ENCODE results near the gene EHBP1L1. TPM values are rescaled to one million over a fixed set of nuclear protein-coding genes. Genes with fewer than 3 reads are reported as not detected.

EHBP1L1 gene
- total and polyA plus RNA-seq, 2 of the 13 experiments (the other 11 are each of a cell fraction or from before 2014, with no cell fraction given): 8.3 to 10.6 TPM

GRCh38 chr11:65579291-65579690 is 3.4 kb downstream of the EHBP1L1 start:
- Histone ChIP-seq H3K4me2 (ENCODE audit: low read depth, low read length) (no peak overlapping the region), H4K20me1 (ENCODE audit: insufficient read depth, low read length) (no peaks in the 10 kb centered on the region), H3K79me2 (ENCODE audit: insufficient read depth, low read length) (peaks cover 1% of the 10 kb centered on the region), H3K27me3 (ENCODE audit: control insufficient read depth in 1 of 2, insufficient read depth in 2 of 2, low read length in 2 of 2) (no peaks in the 10 kb centered on the region), H3K4me3 (replicated peaks in 1 of 3; ENCODE audit: insufficient read depth in 1 of 3, low read depth in 2 of 3, low read length in 3 of 3) (no peak overlapping the region), H3K36me3 (replicated peaks in 1 of 2; ENCODE audit: control insufficient read depth in 1 of 2, insufficient read depth in 2 of 2, low read length in 2 of 2) (0 out of 5 replicates have a peak, but pooled peaks cover 0 to 4% of the 10 kb centered on the region in 2 experiments), H3K9ac (ENCODE audit: insufficient read depth, low read depth, low read length) (no peak overlapping the region), H3K27ac (ENCODE audit: extremely low read length, insufficient read depth, low read length) (no peak overlapping the region), H2AFZ (ENCODE audit: low read length) (no peak overlapping the region), H3K4me1 (ENCODE audit: insufficient read depth, low read length) (peaks cover 53% of the 10 kb centered on the region), H3K9me3 (ENCODE audit: low read length) (no peaks in the 10 kb centered on the region)
- WGBS (ENCODE audit: low lambda C conversion rate): 73% methylated on average over 4 of the region's 4 CpGs
- DNase-seq (ENCODE audit: low spot score) (no peak), FAIRE-seq (no peak), ATAC-seq (no peak)
- ChIA-PET POLR2A (no interaction called here), CTCF (ENCODE audit: low intra/inter-chr PET ratio, low total read pairs) (no interaction called here)
- in situ Hi-C loops (cut with HindIII; ENCODE audit: extremely low pct_ligation_motif_present, low pct_unique_long_range_greater_than_20kb): loop anchor here (5.0 kb wide), 1 partner anchor 33 kb away; the partner anchor contains the start of gene MAP3K11
- TF ChIP-seq, protein P1, sequence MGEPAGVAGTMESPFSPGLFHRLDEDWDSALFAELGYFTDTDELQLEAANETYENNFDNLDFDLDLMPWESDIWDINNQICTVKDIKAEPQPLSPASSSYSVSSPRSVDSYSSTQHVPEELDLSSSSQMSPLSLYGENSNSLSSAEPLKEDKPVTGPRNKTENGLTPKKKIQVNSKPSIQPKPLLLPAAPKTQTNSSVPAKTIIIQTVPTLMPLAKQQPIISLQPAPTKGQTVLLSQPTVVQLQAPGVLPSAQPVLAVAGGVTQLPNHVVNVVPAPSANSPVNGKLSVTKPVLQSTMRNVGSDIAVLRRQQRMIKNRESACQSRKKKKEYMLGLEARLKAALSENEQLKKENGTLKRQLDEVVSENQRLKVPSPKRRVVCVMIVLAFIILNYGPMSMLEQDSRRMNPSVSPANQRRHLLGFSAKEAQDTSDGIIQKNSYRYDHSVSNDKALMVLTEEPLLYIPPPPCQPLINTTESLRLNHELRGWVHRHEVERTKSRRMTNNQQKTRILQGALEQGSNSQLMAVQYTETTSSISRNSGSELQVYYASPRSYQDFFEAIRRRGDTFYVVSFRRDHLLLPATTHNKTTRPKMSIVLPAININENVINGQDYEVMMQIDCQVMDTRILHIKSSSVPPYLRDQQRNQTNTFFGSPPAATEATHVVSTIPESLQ (CRISPR knock-in tag; conservative IDR thresholded peaks at IDR 0.05): no peak
- peak; percentile 81 for TF ChIP-seq CEBPB (IDR thresholded peaks at IDR 0.05; ENCODE audit: borderline replicate concordance, low read depth, low read length)
- BruUV-seq (replicated peaks): no TSS peak
- intact Hi-C loops (cut with micrococcal nuclease; ENCODE audit: unreplicated experiment): no loop called here

DNA sequence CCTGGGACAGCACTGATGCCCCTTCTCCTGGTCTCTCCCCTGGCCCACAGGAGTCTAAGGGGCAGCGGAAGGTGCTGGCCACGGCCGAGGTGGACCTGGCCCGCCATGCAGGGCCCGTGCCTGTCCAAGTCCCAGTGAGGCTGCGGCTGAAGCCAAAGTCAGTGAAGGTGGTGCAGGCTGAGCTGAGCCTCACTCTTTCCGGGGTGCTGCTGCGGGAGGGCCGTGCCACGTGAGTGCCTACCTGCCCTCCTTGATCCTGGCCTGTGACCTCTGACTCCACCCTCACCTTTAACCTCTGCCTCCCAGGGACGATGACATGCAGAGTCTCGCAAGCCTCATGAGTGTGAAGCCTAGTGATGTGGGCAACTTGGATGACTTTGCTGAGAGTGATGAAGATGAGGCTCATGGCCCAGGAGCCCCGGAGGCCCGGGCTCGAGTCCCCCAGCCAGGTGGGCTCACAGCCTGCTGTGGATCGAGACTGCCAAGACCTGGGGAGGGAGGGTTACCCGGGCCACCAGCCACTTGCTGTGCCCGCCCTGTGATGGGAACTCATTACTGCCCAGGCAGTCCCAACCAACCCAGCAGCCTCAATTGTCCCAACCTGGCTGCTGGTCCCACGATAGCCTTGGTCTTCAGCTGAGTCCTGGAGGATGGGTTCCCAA is 4.3 kb downstream of the EHBP1L1 start:
- Histone ChIP-seq H3K4me3 (replicated peaks in 1 of 3; ENCODE audit: insufficient read depth in 1 of 3, low read depth in 2 of 3, low read length in 3 of 3) (no peak overlapping the region), H3K27ac (ENCODE audit: extremely low read length, insufficient read depth, low read length) (no peak overlapping the region), H4K20me1 (ENCODE audit: insufficient read depth, low read length) (no peaks in the 10 kb centered on the region), H3K4me2 (ENCODE audit: low read depth, low read length) (no peak overlapping the region), H3K9me3 (ENCODE audit: low read length) (no peaks in the 10 kb centered on the region), H2AFZ (ENCODE audit: low read length) (no peak overlapping the region), H3K79me2 (ENCODE audit: insufficient read depth, low read length) (peaks cover 1% of the 10 kb centered on the region), H3K36me3 (replicated peaks in 1 of 2; ENCODE audit: control insufficient read depth in 1 of 2, insufficient read depth in 2 of 2, low read length in 2 of 2) (0 out of 5 replicates have a peak, but pooled peaks cover 0 to 4% of the 10 kb centered on the region in 2 experiments), H3K9ac (ENCODE audit: insufficient read depth, low read depth, low read length) (no peak overlapping the region), H3K27me3 (ENCODE audit: control insufficient read depth in 1 of 2, insufficient read depth in 2 of 2, low read length in 2 of 2) (no peaks in the 10 kb centered on the region), H3K4me1 (ENCODE audit: insufficient read depth, low read length) (peaks cover 48% of the 10 kb centered on the region)
- in situ Hi-C loops (cut with HindIII; ENCODE audit: extremely low pct_ligation_motif_present, low pct_unique_long_range_greater_than_20kb): no loop called here
- 100% methylated on average over 5 of the region's 19 CpGs for WGBS (ENCODE audit: low lambda C conversion rate)
- CTCF ChIA-PET (ENCODE audit: low intra/inter-chr PET ratio, low total read pairs): no interaction called here
- BruUV-seq (replicated peaks): no TSS peak
- no peak for DNase-seq (ENCODE audit: low spot score)
- intact Hi-C loops (cut with micrococcal nuclease; ENCODE audit: unreplicated experiment): no loop called here
- no peak for FAIRE-seq
- POLR2A ChIA-PET: interaction anchor here (0.6 kb wide), 1 partner anchor 24 kb away, joined by 3 read pairs; no protein-coding TSS in a partner anchor
- TF ChIP-seq SIX4 (CRISPR knock-in tag; IDR thresholded peaks at IDR 0.05): no peak
- peak; percentile 12 for TF ChIP-seq AGO2 (optimal IDR thresholded peaks at IDR 0.05; ENCODE audit: low read depth, low read length)
- no peak for ATAC-seq

Measured in HepG2 (cell line).